Measurements from ENCODE around the gene CPNE2. TPM values are rescaled to one million over a fixed set of nuclear protein-coding genes. Genes with fewer than 3 reads are reported as not detected.

CPNE2 gene
- total and polyA plus RNA-seq, 4 donors: 6.8 to 14.6 (median 11.0) TPM

DNA sequence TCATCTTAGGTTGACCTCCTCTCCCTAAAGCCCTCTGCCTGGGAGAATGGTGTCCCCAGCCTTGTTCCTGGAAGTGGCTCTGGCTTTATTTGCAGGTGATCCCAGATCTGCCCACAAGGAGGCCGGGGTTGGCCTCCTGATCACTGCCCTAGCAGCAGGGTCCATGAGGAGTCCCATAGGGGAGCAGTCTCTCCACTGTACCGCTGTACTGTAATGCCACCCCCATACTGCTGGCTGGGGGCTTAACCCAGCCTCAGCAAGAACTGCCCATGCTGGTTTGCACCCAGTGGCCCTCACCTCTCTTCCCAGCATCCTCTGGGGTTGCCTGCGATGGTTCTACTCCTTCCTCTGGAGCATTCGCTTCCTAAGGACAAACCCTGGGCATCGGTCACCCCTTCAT is 54.4 kb downstream of the CPNE2 start:
- TF ChIP-seq, protein P1, sequence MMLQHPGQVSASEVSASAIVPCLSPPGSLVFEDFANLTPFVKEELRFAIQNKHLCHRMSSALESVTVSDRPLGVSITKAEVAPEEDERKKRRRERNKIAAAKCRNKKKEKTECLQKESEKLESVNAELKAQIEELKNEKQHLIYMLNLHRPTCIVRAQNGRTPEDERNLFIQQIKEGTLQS (IDR thresholded peaks at IDR 0.05): no peak
- TF ChIP-seq NR2F2 (IDR thresholded peaks at IDR 0.05): no peak
- TF ChIP-seq RAD21 (IDR thresholded peaks at IDR 0.05): peak in 1 of 2 donors; percentile 22
- WGBS: 90% methylated on average over 5 of the region's 5 CpGs
- Histone ChIP-seq H3K9me3 (ENCODE audit: control insufficient read depth in 4 of 4, low read length in 3 of 4) (no peaks in the 10 kb centered on the region), H3K27me3 (ENCODE audit: control insufficient read depth in 4 of 4, insufficient read depth in 4 of 4, low read length in 3 of 4) (no peaks in the 10 kb centered on the region), H3K27ac (ENCODE audit: low read depth in 1 of 2, low read length in 2 of 2) (no peak overlapping the region), H3K36me3 (ENCODE audit: control insufficient read depth in 4 of 4, insufficient read depth in 3 of 4, low read depth in 1 of 4, low read length in 3 of 4) (no peaks in the 10 kb centered on the region), H3K9ac (ENCODE audit: low read depth in 1 of 2, low read length in 2 of 2) (no peak overlapping the region), H3K4me1 (ENCODE audit: control insufficient read depth in 4 of 4, insufficient read depth in 4 of 4, low read length in 3 of 4) (peaks cover 0 to 19% (median under 1%) of the 10 kb centered on the region in 4 donors), H3K4me3 (ENCODE audit: low read depth in 1 of 3, low read length in 3 of 3) (no peak overlapping the region)
- DNase-seq (ENCODE audit: low spot score): no peak

DNA sequence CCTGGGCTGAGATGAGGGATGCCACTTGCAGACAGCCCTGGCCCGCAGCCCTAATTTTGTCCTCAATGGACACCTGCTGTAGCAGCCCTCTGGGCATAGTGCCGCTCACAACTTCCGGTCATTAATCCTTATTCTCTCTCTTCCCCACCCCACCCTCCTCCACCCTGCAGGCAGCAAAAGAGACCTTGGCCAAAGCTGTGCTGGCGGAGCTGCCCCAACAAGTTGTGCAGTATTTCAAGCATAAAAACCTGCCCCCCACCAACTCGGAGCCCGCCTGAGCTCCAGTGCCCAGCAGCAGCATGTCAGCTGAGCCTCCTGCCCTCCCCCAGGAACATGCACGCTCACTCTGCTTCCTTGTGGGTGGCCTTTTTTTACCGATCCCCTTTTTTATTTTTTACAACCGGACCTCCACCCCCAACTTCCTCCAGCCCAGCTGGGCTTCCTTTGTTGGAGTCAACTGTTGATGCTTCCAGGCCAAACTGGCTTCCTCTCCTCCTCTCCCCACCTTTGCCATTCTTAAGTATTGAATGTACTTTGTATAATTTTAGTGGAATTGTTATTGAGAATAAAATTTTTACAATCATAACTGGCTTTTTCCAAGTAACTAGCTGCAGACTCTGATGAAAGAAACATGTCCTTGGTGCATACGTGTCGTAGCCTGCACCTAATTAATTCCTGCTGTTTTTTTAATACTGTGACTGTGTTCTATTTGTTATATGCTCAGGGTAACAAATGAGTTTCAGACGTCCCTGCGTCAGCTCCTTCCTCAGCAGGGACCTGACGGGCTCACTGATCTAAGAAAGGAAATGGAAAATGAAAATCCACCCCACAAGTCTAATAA is 55.2 kb downstream of the CPNE2 start:
- no peak for TF ChIP-seq TAF1 (conservative IDR thresholded peaks at IDR 0.05)
- TF ChIP-seq NR2F2 (IDR thresholded peaks at IDR 0.05): peak; percentile 74
- peak; percentile 9 for TF ChIP-seq SP1 (IDR thresholded peaks at IDR 0.05)
- Histone ChIP-seq H3K4me1 (ENCODE audit: control insufficient read depth in 4 of 4, insufficient read depth in 4 of 4, low read length in 3 of 4) (peaks cover 0 to 19% (median under 1%) of the 10 kb centered on the region in 4 donors), H3K27ac (ENCODE audit: low read depth in 1 of 2, low read length in 2 of 2) (no peak overlapping the region), H3K36me3 (ENCODE audit: control insufficient read depth in 4 of 4, insufficient read depth in 3 of 4, low read depth in 1 of 4, low read length in 3 of 4) (peaks cover 0 to 6% (median 2%) of the 10 kb centered on the region in 4 donors), H3K9me3 (ENCODE audit: control insufficient read depth in 4 of 4, low read length in 3 of 4) (no peaks in the 10 kb centered on the region), H3K9ac (ENCODE audit: low read depth in 1 of 2, low read length in 2 of 2) (no peak overlapping the region), H3K27me3 (ENCODE audit: control insufficient read depth in 4 of 4, insufficient read depth in 4 of 4, low read length in 3 of 4) (no peaks in the 10 kb centered on the region), H3K4me3 (ENCODE audit: low read depth in 1 of 3, low read length in 3 of 3) (no peak overlapping the region)
- WGBS: 62% methylated on average over 14 of the region's 14 CpGs
- DNase-seq (ENCODE audit: low spot score): no peak

DNA sequence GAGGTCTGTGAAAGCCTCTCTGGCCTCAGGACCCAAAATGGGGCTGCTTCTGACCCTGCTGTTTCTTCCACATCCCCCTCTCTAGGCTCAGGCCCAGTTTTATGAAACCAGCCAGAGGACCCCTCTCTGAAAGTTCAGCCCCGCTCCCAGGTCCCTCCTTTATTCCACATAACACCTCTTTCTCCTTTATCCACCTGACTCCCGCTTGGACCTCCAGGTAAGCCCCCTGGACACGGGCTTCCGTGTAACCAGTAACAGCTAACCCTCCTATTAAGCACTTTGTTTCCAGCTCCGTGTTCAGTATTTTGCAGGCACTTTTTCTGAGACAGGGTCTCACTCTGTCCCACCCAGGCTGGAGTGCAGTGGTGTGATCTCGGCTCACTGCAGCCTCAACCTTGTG is 56.1 kb downstream of the CPNE2 start:
- no peak overlapping the region for H3K9ac ChIP-seq (ENCODE audit: low read depth in 1 of 2, low read length in 2 of 2)
- no peak overlapping the region for H3K27ac ChIP-seq (ENCODE audit: low read depth in 1 of 2, low read length in 2 of 2)

DNA sequence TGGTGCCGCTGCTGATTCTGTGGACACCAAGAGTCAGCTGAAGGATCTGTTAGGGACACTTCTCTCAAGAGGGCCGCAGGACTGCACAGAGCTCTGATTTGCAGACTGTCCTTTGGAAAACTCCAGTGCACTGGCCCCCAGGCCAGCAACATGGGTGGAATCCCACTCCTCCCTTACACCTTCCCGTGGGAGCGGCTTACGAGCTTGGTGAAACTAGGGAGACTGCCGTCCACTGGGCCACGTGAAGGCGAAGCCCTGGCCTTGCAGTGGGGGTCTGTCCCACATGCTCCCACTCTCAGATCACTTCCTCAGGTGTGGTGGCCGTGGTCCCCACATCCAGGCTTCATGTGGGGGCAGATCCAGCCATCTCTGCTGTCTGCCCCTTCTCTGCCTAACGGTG is 57.0 kb downstream of the CPNE2 start:
- Histone ChIP-seq H3K36me3 (ENCODE audit: control insufficient read depth in 4 of 4, insufficient read depth in 3 of 4, low read depth in 1 of 4, low read length in 3 of 4) (peaks cover 6 to 23% (median 16%) of the 10 kb centered on the region in 4 donors), H3K9ac (ENCODE audit: low read depth in 1 of 2, low read length in 2 of 2) (no peak overlapping the region), H3K27ac (ENCODE audit: low read depth in 1 of 2, low read length in 2 of 2) (no peak overlapping the region), H3K9me3 (ENCODE audit: control insufficient read depth in 4 of 4, low read length in 3 of 4) (no peaks in the 10 kb centered on the region), H3K4me3 (ENCODE audit: low read depth in 1 of 3, low read length in 3 of 3) (no peak overlapping the region), H3K27me3 (ENCODE audit: control insufficient read depth in 4 of 4, insufficient read depth in 4 of 4, low read length in 3 of 4) (no peaks in the 10 kb centered on the region), H3K4me1 (ENCODE audit: control insufficient read depth in 4 of 4, insufficient read depth in 4 of 4, low read length in 3 of 4) (peaks cover 0 to 13% (median under 1%) of the 10 kb centered on the region in 4 donors)
- 90% methylated on average over 10 of the region's 10 CpGs for WGBS
- no peak for DNase-seq (ENCODE audit: low spot score)
- TF ChIP-seq YY1 (IDR thresholded peaks at IDR 0.05) (no peak), HNF4G (IDR thresholded peaks at IDR 0.05) (no peak), NR2F2 (IDR thresholded peaks at IDR 0.05) (no peak), HNF4A (conservative IDR thresholded peaks at IDR 0.05) (no peak), EGR1 (IDR thresholded peaks at IDR 0.05; ENCODE audit: low read depth in 2 of 2) (no peak), GABPA (IDR thresholded peaks at IDR 0.05 in 1 of 2, conservative IDR thresholded peaks at IDR 0.05 in 1 of 2) (no peak), TAF1 (conservative IDR thresholded peaks at IDR 0.05) (no peak), SP1 (IDR thresholded peaks at IDR 0.05) (no peak), FOXA1 (IDR thresholded peaks at IDR 0.05) (no peak)
- TF ChIP-seq, protein P2, sequence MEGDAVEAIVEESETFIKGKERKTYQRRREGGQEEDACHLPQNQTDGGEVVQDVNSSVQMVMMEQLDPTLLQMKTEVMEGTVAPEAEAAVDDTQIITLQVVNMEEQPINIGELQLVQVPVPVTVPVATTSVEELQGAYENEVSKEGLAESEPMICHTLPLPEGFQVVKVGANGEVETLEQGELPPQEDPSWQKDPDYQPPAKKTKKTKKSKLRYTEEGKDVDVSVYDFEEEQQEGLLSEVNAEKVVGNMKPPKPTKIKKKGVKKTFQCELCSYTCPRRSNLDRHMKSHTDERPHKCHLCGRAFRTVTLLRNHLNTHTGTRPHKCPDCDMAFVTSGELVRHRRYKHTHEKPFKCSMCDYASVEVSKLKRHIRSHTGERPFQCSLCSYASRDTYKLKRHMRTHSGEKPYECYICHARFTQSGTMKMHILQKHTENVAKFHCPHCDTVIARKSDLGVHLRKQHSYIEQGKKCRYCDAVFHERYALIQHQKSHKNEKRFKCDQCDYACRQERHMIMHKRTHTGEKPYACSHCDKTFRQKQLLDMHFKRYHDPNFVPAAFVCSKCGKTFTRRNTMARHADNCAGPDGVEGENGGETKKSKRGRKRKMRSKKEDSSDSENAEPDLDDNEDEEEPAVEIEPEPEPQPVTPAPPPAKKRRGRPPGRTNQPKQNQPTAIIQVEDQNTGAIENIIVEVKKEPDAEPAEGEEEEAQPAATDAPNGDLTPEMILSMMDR (IDR thresholded peaks at IDR 0.05; ENCODE audit: low read depth, low read length, missing input control): no peak
- TF ChIP-seq, protein P1 (IDR thresholded peaks at IDR 0.05): no peak

More for the DNA sequence above, 56.1 kb downstream of the CPNE2 start:
- no peaks in the 10 kb centered on the region for H3K27me3 ChIP-seq (ENCODE audit: control insufficient read depth in 4 of 4, insufficient read depth in 4 of 4, low read length in 3 of 4)
- no peak for DNase-seq (ENCODE audit: low spot score)
- H3K4me1 ChIP-seq (ENCODE audit: control insufficient read depth in 4 of 4, insufficient read depth in 4 of 4, low read length in 3 of 4): peaks cover 0 to 18% (median under 1%) of the 10 kb centered on the region in 4 donors
- peaks cover under 1 to 14% (median 8%) of the 10 kb centered on the region in 4 donors for H3K36me3 ChIP-seq (ENCODE audit: control insufficient read depth in 4 of 4, insufficient read depth in 3 of 4, low read depth in 1 of 4, low read length in 3 of 4)
- no peaks in the 10 kb centered on the region for H3K9me3 ChIP-seq (ENCODE audit: control insufficient read depth in 4 of 4, low read length in 3 of 4)
- 96% methylated on average over 6 of the region's 6 CpGs for WGBS
- no peak overlapping the region for H3K4me3 ChIP-seq (ENCODE audit: low read depth in 1 of 3, low read length in 3 of 3)
- TF ChIP-seq NR2F2 (IDR thresholded peaks at IDR 0.05) (no peak), HNF4A (conservative IDR thresholded peaks at IDR 0.05) (no peak), GABPA (IDR thresholded peaks at IDR 0.05 in 1 of 2, conservative IDR thresholded peaks at IDR 0.05 in 1 of 2) (no peak), RXRA (IDR thresholded peaks at IDR 0.05) (no peak), RAD21 (IDR thresholded peaks at IDR 0.05) (no peak), HNF4G (IDR thresholded peaks at IDR 0.05) (no peak), TAF1 (conservative IDR thresholded peaks at IDR 0.05) (no peak), FOXA1 (IDR thresholded peaks at IDR 0.05) (no peak), YY1 (IDR thresholded peaks at IDR 0.05) (no peak)
- TF ChIP-seq, protein P3, sequence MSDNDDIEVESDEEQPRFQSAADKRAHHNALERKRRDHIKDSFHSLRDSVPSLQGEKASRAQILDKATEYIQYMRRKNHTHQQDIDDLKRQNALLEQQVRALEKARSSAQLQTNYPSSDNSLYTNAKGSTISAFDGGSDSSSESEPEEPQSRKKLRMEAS (IDR thresholded peaks at IDR 0.05): no peak
